Transverse colon (tissue), 4 donors: ENCODE measurements around the gene ROR1. TPM values are rescaled to one million over a fixed set of nuclear protein-coding genes. Genes with fewer than 3 reads are reported as not detected.
"Not testable (repeated sequence)": the region's sequence is repeated elsewhere in the genome, so short reads cannot be mapped to it uniquely, and the experiment has no call there.

Experiments used
- DNase-seq: peaks from one replicate; pipeline ENCODE4 v3.0.0-alpha.2; 2019
- H3K27ac ChIP-seq, 4 donors: fragments of 200-600 bp; sonication (generic); 2 replicates each; pipeline ENCODE4 v1.5.1; 2016 to 2018; ENCODE audit warnings: inconsistent platforms in 4 of 4
- H3K27me3 ChIP-seq: fragments of 200-600 bp; sonication (generic); 2 replicates; pipeline ENCODE4 v1.5.1; 2017; ENCODE audit warnings: inconsistent platforms
- H3K36me3 ChIP-seq, 4 donors: fragments of 200-600 bp; sonication (generic); 2 replicates each; pipeline ENCODE4 v1.5.1; 2017 to 2019; ENCODE audit warnings: inconsistent platforms in 4 of 4
- H3K4me1 ChIP-seq, 4 donors: fragments of 200-600 bp; sonication (generic); 2 replicates each; pipeline ENCODE4 v1.5.1; 2017 to 2020; ENCODE audit warnings: inconsistent platforms in 4 of 4
- H3K4me3 ChIP-seq, 4 donors: fragments of 200-600 bp; sonication (generic); 1 replicate in 1 of 4; 2 replicates in 3 of 4; pipeline versions ENCODE4 v1.5.1 to v1.6.1; 2017 to 2019; ENCODE audit warnings: inconsistent platforms in 4 of 4
- H3K9me3 ChIP-seq, 2 donors: fragments of 200-600 bp; sonication (generic); 2 replicates each; pipeline ENCODE4 v1.5.1; 2017 to 2019; ENCODE audit warnings: inconsistent platforms in 2 of 2
- EP300 ChIP-seq: sonication (generic); formaldehyde crosslinking; IDR thresholded peaks from one replicate; pipeline ENCODE4 v1.6.1; 2017; ENCODE audit warnings: antibody characterized with exemption, low read depth
- POLR2A ChIP-seq: fragments of 450-650 bp; IDR thresholded peaks from one replicate; pipeline ENCODE4 v1.6.1; 2016; ENCODE audit warnings: antibody characterized with exemption, mild to moderate bottlenecking, moderate library complexity
- POLR2AphosphoS5 ChIP-seq, 3 donors: sonication (generic); formaldehyde crosslinking; IDR thresholded peaks; one replicate each; pipeline ENCODE4 v1.6.1; 2016; ENCODE audit warnings: antibody characterized with exemption in 3 of 3
- WGBS, 2 donors: methylation state at CpG; one replicate each; pipeline ENCODE4 v1.1.5; 2018; ENCODE audit warnings: low coverage in 1 of 2; 5-methylcytosine and 5-hydroxymethylcytosine counted together
- in situ Hi-C, 4 donors: fragments of 200-750 bp; cut with MboI; loops; one replicate each; pipeline versions ENCODE4 v1.15.0 to v1.15.1; 2017; ENCODE audit warnings: low sequenced_read_pairs in 3 of 4, low pct_ligation_motif_present in 1 of 4, low pct_unique_long_range_greater_than_20kb in 1 of 4
- intact Hi-C: fragments of 100-400 bp; cut with DNase I; formaldehyde crosslinking; loops from one replicate; pipeline ENCODE4 v1.15.1; 2023; ENCODE audit warnings: low total_unique reads
- total RNA-seq, 4 donors: library from RNA; depleted of rRNA; stranded (reverse); fragments of >200 nt; gene quantifications; one replicate each; pipeline ENCODE4 v1.1.0, GENCODE V29; 2016
- TF ChIP-seq, protein P1 (sequence below), 5 experiments: fragments of 200-600 bp in 3 of 5; fragments of 450-650 bp in 2 of 5; sonication (generic) in 3 of 5; IDR thresholded peaks; 1 replicate in 2 of 5; 2 replicates in 3 of 5; pipeline ENCODE4 v1.5.1; 2016 to 2017; ENCODE audit warnings: antibody characterized with exemption in 5 of 5, inconsistent platforms in 3 of 5, mild to moderate bottlenecking in 2 of 5, moderate library complexity in 1 of 5

ROR1 gene
- total RNA-seq, 4 donors from 2014 or later: 3.0 to 6.7 (median 4.6) TPM

DNA sequence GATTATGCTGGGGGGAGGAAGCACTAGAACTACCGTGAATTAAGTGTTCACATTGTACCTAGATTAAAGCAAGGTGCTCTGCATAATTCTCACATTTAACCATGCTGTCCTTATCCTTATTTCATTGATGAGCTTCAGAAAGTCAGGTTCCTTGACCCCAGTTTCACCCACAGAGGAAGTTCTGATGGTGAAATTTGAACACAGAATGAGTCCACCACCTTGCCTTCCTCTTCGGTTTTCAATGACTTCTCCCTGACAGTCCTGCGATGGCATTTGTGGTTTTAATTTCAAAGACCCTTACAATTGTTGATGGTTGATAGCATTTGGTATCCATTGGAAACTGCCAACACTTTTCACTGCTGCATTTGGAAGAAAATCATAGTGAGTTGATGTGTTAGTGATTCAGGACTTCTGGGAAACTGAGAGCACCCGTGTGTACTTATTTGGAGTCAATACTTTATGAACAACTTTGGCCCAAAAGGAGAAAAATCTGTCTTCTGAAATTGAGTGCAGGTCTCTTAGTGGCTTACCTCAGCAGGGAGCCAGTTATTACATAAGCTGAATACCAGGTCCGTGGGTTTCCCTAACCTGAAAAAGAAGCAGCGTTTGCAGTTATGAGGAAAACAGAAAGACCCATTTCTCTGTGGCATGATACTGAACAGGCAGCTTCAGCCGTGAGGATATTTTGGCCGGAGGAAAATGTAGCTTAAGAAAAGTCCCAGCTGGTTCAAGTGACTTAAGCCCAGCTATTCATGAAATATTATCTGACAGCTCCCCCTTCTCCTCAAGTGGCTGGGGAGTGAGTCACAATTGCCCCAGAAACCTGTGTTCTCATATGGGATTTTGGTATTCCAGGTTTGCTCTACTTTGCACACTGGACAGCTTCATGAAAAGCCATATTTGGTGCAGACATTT is 47.5 kb downstream of the ROR1 start:
- peak overlapping the region; percentile 11 to 58 (median 25) for H3K27ac ChIP-seq
- DNase-seq: no peak
- peaks cover 8 to 19% (median 11%) of the 10 kb centered on the region in 4 donors for H3K4me1 ChIP-seq

DNA sequence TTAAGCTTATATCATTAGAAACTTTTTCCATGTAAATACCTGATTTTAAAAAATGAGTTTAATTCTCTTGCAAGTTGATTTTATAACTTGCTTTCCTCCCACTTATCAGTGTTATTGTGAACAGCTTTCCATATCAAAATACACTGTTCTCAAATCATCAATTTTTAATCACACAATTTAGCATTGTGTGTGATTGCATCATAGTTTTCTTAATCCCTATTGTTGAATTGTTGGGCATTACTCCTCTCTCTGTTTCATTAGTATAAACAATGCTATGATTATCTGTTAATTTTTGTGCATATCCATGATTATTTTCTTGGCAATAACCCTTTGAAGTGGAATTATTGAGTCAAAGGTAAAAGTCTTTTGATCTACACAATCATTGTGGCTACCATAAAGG is 48.7 kb downstream of the ROR1 start:
- H3K9me3 ChIP-seq: no peaks in the 10 kb centered on the region
- DNase-seq: no peak
- intact Hi-C loops (no loop called here), in situ Hi-C loops (no loop called here)
- TF ChIP-seq, protein P1, sequence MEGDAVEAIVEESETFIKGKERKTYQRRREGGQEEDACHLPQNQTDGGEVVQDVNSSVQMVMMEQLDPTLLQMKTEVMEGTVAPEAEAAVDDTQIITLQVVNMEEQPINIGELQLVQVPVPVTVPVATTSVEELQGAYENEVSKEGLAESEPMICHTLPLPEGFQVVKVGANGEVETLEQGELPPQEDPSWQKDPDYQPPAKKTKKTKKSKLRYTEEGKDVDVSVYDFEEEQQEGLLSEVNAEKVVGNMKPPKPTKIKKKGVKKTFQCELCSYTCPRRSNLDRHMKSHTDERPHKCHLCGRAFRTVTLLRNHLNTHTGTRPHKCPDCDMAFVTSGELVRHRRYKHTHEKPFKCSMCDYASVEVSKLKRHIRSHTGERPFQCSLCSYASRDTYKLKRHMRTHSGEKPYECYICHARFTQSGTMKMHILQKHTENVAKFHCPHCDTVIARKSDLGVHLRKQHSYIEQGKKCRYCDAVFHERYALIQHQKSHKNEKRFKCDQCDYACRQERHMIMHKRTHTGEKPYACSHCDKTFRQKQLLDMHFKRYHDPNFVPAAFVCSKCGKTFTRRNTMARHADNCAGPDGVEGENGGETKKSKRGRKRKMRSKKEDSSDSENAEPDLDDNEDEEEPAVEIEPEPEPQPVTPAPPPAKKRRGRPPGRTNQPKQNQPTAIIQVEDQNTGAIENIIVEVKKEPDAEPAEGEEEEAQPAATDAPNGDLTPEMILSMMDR (IDR thresholded peaks at IDR 0.05): no peak
- no peak for TF ChIP-seq EP300
- TF ChIP-seq POLR2A: no peak
- TF ChIP-seq POLR2AphosphoS5 (IDR thresholded peaks at IDR 0.05): no peak
- no peak overlapping the region for H3K4me3 ChIP-seq
- H3K36me3 ChIP-seq: no peaks in the 10 kb centered on the region
- H3K27ac ChIP-seq: no peak overlapping the region
- H3K27me3 ChIP-seq: no peaks in the 10 kb centered on the region
- H3K4me1 ChIP-seq: peaks cover 3 to 13% (median 6%) of the 10 kb centered on the region in 4 donors

More for the DNA sequence above, 47.5 kb downstream of the ROR1 start:
- in situ Hi-C loops: no loop called here
- intact Hi-C loops: no loop called here
- TF ChIP-seq POLR2A: no peak
- peak; percentile 24 to 28 (median 25) for TF ChIP-seq POLR2AphosphoS5 (IDR thresholded peaks at IDR 0.05)
- Histone ChIP-seq H3K9me3 (no peaks in the 10 kb centered on the region), H3K27me3 (no peaks in the 10 kb centered on the region), H3K4me3 (no peak overlapping the region), H3K36me3 (no peaks in the 10 kb centered on the region)
- WGBS, 2 donors: 61 to 74% methylated on average over 5 to 8 of the region's 8 CpGs

DNA sequence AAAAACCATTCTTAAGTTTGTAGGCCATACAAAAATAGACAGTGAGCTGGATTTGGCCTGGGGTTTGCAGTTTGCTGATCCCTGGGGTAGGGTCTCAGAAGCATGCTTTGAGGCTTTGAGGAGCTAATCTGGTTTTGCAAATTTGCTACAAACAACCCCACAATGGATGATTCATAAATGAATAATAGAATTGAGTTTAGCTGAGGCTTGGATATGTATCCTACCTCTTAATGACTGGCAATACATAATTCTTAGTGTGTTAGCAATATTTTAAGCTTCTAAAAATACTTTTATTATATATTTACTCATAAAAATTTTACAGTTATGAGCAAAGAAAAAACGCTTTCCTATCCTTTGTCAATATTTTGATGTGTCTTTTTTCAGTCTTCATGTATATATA is 50.6 kb downstream of the ROR1 start:
- Histone ChIP-seq H3K27ac (no peak overlapping the region), H3K27me3 (no peaks in the 10 kb centered on the region), H3K4me1 (peaks cover 6 to 22% (median 9%) of the 10 kb centered on the region in 4 donors), H3K36me3 (no peaks in the 10 kb centered on the region), H3K9me3 (no peaks in the 10 kb centered on the region), H3K4me3 (no peak overlapping the region)
- in situ Hi-C loops (no loop called here), intact Hi-C loops (no loop called here)
- WGBS, 2 donors: 32 to 50% methylated on average over 1 of the region's 1 CpG
- DNase-seq: no peak
- TF ChIP-seq POLR2A: no peak
- TF ChIP-seq EP300: no peak
- TF ChIP-seq, protein P1 (IDR thresholded peaks at IDR 0.05): no peak
- TF ChIP-seq POLR2AphosphoS5 (IDR thresholded peaks at IDR 0.05): no peak

DNA sequence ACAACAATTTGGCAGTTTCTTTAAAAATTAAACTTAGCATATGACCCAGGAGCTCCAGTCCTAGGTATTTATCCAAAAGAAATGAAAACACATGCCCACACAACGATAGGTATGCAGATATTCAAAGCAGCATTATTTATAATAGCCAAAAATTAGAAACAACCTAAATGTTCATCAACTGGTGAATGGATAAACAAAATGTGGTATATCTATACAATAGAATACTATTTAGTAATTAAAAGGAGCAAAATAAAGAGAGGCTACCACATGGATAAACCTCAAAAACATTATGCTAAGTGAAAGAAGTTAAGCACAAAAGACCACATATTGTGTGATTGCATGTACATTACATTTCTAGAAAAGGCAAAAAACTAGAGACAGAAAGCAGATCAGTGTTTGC is 51.3 kb downstream of the ROR1 start:
- no peaks in the 10 kb centered on the region for H3K36me3 ChIP-seq
- TF ChIP-seq POLR2A: no peak
- no peak for TF ChIP-seq EP300
- no peak for TF ChIP-seq POLR2AphosphoS5 (IDR thresholded peaks at IDR 0.05)
- TF ChIP-seq, protein P1 (IDR thresholded peaks at IDR 0.05): no peak
- no peak for DNase-seq
- no peak overlapping the region for H3K4me3 ChIP-seq
- no peaks in the 10 kb centered on the region for H3K9me3 ChIP-seq
- in situ Hi-C loops (no loop called here), intact Hi-C loops (no loop called here)
- H3K4me1 ChIP-seq: peaks cover 6 to 27% (median 11%) of the 10 kb centered on the region in 4 donors
- H3K27ac ChIP-seq: no peak overlapping the region
- H3K27me3 ChIP-seq: no peaks in the 10 kb centered on the region
- 71 to 80% methylated on average over 1 of the region's 1 CpG for WGBS, 2 donors

DNA sequence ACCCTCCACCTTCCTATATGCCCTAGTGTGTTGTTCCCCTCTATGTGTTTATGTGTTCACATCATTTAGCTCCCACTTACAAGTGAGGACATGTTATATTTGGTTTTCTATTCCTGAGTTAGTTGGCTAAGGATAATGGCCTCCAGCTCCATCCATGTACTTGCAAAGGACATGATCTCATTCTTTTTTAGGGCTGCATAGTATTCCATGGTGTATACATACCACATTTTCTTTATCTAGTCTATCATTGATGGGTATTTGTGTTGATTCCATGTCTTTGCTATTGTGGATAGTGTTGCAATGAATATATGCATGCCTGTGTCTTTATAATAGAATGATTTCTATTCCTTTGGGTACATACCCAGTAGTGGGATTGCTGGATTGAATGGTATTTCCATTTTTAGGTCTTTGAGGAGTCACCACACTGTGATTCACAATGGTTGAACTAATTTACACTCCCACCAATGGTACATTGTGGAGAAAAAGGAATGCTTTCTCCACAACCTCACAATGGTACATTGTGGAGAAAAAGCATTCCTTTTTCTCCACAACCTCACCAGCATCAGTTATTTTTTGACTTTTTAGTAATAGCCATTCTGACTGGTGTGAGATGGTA is 52.5 kb downstream of the ROR1 start:
- H3K9me3 ChIP-seq, intact Hi-C loops, H3K27ac ChIP-seq, in situ Hi-C loops, DNase-seq, H3K27me3 ChIP-seq, H3K4me3 ChIP-seq, H3K36me3 ChIP-seq: not testable (repeated sequence)
- H3K4me1 ChIP-seq: peaks cover 1 to 26% (median 12%) of the 10 kb centered on the region in 4 donors
